NCI-H2081 (cell line): ENCODE measurements around the gene RNF138.
"Not testable (repeated sequence)": the region's sequence is repeated elsewhere in the genome, so short reads cannot be mapped to it uniquely, and the experiment has no call there.

ENCODE experiments used
- DNase-seq, 2 experiments: peaks; one replicate each; lab custom pipeline; 2025; lab: John Stamatoyannopoulos, UW

RNF138 gene

GRCh38 chr18:32091724-32092421, at the start of gene RNF138:
TSS of gene RNF138 (plus strand) at chr18:32091874. CDS start at chr18:32092777, 903 bp downstream.
- peak; percentile 85 to 90 for DNase-seq

GRCh38 chr18:32042337-32042736, 49.3 kb upstream of the RNF138 start:
- no peak for DNase-seq

GRCh38 chr18:32048507-32049091, 43.1 kb upstream of the RNF138 start:
- DNase-seq: no peak

DNA sequence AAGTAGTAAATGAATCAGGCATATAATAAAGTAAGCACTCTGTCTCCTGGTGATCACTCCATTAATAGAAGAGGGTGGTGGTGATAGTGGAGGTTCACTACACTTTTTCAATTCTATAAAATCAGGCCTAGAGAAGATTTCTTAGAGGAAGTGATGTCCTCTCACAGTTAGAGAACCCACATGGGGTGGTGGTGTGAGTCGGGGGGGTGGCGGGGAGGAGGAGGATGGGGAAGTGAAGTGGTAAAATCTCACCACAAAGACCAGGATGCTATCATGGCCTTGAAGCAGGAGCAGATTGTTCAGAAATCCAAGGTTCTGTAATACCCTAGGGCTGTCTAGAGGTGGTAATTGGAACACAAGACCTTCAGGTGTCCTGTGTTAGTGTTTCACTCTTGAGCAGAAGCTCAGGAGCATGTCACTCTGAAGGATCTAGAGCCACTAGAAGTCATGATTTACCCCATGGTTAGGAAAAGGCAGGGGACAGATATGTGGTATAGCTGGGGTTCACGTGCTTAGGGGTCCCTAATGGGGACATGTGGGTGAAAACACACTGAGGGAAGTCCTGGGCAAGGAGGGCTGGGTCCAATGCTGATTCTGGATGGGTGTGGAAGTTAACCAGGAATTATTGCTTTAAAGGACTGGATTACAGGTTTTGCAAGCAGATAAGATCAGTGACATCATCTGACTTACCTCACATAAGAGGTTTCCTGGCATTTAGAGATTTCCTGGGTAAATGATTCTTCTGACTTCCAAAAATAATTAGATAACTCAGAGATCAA, 42.1 kb upstream of the RNF138 start:
- DNase-seq: no peak

GRCh38 chr18:32056613-32057358, 34.9 kb upstream of the RNF138 start:
- DNase-seq: no peak

- DNase-seq: no peak
Measured at GRCh38 chr18:32057624-32058165, 34.0 kb upstream of the RNF138 start.

- DNase-seq: no peak
Measured at GRCh38 chr18:32060026-32060425, 31.6 kb upstream of the RNF138 start.

DNA sequence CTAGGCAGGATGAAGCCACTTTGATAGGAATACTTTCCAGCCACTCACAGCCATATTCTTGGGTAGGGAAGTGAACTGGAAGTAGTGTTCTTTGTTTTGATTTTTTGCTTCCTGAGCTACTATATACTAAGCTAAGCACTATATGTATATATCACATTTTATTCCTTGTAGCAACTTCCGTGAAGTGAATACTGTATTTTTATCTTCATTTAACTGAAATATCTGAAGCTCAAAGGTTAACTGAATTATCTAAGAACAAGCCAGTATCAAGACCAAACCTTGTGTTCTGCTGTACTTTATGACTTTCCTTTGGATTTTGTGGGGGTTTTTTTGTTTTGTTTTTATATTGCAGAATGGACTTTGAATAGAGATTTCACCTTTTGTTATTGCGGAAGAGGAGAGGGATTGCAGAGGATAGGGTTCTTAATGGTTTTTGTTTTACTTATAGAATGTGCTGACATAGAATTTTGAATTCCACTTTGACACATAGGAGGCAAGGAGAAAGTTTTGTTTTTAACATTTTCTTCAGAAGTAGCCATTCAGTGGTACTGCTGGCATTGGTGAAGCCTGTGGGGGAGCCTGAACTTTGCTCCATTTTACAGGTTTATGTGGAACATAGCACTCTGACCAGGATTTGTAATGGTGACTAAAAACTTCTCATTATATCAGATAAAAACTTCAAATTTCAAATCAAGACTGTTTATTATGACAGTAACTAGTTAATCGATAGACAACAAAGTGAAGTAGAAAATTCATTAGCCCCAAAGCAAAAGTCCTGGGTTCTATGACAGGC, 24.1 kb upstream of the RNF138 start:
- no peak for DNase-seq

GRCh38 chr18:32072321-32072720, 19.4 kb upstream of the RNF138 start:
- no peak for DNase-seq

GRCh38 chr18:32074206-32074605, 17.5 kb upstream of the RNF138 start:
- DNase-seq: no peak

DNA sequence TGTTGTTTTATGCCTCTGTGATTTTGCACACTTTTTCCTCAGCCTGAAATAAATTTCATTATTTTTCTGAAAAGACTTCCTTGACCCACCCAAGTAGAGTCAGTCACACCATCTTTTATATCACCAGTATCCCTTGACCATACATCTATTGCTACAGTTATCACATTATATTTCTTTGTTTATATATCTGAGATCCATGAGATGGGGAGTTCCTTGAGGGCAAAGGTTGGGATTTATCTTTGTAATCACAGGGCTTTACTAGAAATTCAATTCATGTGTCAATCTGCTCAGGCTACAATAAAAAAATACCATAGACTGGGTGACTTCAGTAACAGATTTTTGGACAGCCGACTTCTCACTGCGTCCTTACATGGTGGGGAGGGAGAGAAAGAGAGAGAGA, 12.8 kb upstream of the RNF138 start:
- no peak for DNase-seq

- no peak for DNase-seq
Measured at GRCh38 chr18:32081881-32082280, 9.8 kb upstream of the RNF138 start.

DNA sequence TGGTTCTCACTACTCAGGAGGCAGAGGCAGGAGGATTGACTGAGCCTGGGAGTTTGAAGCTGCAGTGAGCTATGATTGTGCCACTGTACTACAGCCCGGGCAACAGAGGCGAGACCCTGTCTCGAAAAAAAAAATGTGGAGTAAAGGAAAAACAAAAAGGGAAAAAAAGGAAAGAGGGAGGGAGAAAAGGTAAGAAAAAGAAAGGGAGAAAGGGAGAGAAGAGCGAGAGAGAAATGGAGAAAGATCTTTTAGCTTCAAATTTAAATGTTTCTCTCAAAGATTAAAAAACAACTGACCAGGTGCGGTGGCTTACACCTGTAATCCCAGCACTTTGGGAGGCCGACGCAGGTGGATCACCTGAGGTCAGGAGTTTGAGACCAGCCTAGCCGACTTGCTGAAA, 7.9 kb upstream of the RNF138 start:
- DNase-seq: no peak

DNA sequence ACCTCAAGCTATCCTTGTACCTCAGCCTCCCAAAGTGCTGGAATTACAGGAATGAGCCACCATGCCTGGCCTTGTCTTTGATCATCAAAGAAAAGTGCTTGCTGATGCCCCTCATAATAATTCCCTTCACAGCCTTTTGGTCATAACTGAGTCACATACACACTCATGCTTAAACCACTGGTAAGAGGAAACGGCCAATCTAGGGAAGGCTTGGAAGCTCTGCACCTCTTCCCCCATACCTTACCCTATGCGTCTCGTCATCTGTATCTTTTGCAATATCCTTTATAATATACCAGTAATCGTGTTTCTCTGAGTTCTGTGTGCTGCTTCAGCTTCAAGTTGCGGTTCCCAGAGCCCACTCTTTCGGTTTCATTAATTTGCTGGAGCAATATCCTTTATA, 4.8 kb upstream of the RNF138 start:
- DNase-seq: no peak

- DNase-seq: not testable (repeated sequence)
Measured at GRCh38 chr18:32090831-32091230, 843 bp upstream of the RNF138 start.

GRCh38 chr18:32091325-32091723, 350 bp upstream of the RNF138 start:
- no peak for DNase-seq

- peak; percentile 94 to 97 for DNase-seq
Measured at GRCh38 chr18:32092422-32093101, 888 bp downstream of the RNF138 start.

GRCh38 chr18:32093102-32093511, 1.4 kb downstream of the RNF138 start:
- DNase-seq: peak; percentile 15 to 46

GRCh38 chr18:32093523-32093922, 1.8 kb downstream of the RNF138 start:
- DNase-seq: no peak

GRCh38 chr18:32095192-32095899, 3.7 kb downstream of the RNF138 start:
- DNase-seq: no peak
